ENCODE measurements around the gene IGFN1.
A peak's percentile ranks its signal among the peaks of the same experiment; 100 is the strongest.
"Not testable (repeated sequence)": the region's sequence is repeated elsewhere in the genome, so short reads cannot be mapped to it uniquely, and the experiment has no call there.

The IGFN1 gene

DNA sequence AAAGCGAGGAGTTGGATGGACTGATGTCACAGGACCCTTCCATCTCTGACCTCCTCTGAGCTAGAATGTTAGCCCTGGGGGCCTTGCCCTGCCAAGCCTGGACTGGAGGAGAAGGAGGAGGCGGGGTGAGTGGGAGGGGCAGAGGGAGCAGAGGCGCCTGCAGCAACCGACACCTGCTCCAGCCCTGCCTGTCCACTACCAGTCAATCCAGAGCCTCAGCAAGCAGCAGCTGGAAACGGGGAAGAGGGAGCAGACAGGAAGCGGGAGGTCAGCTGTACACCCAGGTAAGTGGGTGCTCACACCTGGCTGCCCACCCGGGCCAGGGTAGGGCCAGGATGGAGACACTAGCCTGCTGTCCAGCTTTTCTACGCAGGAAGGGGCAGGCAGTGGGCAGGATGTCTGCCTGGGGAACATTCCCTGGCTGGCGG lies at the start of gene IGFN1:
IGFN1 (plus strand) TSS at position 201 of the 428 bp plus-strand sequence. CDS start 2,470 bp downstream, outside the sequence.
- DNase-seq = no peak

GRCh38 chr1:201140941-201141260 lies 49.7 kb upstream of the IGFN1 start:
- DNase-seq = no peak

- no peak for DNase-seq
Observed at GRCh38 chr1:201141418-201141817, 49.2 kb upstream of the IGFN1 start.

GRCh38 chr1:201142011-201142848 lies 48.4 kb upstream of the IGFN1 start:
- no peak for DNase-seq

- no peak for DNase-seq
Observed at GRCh38 chr1:201142849-201143725, 47.5 kb upstream of the IGFN1 start.

GRCh38 chr1:201143726-201144635 lies 46.6 kb upstream of the IGFN1 start:
- DNase-seq = no peak

DNA sequence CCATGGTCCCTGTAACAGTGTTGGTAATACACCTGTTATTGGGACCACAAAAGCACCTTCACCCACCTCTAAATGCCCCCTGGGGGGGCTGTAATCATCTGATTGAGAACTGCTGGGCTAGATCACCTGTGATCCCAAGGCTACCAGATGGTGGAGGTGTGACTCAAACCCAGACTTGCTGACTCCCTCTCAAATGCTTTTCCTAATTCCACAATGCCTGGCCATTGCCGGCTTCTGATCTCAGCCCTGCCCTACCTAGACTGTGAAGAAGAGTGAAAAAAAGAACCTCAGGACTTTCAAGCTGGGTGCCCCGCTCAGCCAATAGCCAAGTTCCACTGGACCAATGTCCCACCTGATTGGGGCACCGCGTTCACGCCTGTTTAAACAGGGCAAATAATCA lies 45.9 kb upstream of the IGFN1 start:
- no peak for DNase-seq

- DNase-seq = no peak
Observed at GRCh38 chr1:201145132-201145531, 45.5 kb upstream of the IGFN1 start.

DNA sequence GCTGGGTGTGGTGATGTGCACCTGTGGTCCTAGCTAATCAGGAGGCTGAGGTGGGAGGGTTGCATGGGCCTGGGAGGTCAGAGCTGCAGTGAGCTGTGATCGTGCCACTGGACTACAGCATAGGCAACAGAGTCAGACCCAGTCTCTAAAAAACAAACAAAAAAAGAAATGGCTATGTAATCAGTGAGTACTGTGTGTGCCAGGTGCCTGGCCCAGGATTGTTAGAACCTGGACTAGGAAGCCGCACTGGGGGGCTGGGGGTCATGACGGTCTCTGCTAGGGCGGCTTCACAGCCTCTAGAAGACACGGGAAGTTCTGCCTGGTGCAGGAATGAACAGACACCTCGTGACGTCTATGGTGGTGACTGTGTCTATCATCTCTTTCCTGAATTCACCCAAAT lies 44.8 kb upstream of the IGFN1 start:
- DNase-seq = no peak

GRCh38 chr1:201146626-201147390 lies 43.8 kb upstream of the IGFN1 start:
- no peak for DNase-seq

DNA sequence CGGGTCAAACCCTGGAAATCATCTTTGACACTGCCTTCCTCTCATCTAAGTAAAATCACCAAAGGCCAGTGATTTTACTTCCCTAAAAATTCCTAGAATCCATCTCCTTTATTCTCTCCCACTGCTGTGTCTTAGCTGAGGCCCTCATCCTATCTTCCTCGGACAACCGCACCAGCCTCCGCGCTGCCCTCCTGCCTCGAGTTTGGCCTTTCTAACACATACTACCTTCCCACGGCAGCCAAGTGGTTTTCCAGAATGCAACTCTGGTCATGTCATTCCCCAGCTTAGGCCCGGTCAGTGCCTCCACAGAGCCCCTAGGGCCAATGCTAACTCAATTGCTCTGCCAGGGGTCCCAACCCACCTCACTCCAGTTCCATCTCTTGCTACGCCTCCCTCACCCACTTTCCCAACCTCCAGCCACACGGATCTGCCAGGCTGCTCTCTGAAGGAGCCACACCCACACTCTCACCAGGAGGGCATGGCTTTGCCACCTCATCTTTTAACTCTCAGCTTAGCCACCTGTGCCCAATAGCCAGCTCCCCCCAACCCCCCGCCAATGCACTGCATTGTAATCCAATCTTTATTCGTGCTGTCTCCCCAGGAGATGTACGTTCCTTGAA lies 43.1 kb upstream of the IGFN1 start:
- no peak for DNase-seq

- DNase-seq = no peak
Observed at GRCh38 chr1:201149400-201149799, 41.2 kb upstream of the IGFN1 start.

GRCh38 chr1:201153474-201154388 lies 36.9 kb upstream of the IGFN1 start:
- peak; percentile 52 for DNase-seq

DNA sequence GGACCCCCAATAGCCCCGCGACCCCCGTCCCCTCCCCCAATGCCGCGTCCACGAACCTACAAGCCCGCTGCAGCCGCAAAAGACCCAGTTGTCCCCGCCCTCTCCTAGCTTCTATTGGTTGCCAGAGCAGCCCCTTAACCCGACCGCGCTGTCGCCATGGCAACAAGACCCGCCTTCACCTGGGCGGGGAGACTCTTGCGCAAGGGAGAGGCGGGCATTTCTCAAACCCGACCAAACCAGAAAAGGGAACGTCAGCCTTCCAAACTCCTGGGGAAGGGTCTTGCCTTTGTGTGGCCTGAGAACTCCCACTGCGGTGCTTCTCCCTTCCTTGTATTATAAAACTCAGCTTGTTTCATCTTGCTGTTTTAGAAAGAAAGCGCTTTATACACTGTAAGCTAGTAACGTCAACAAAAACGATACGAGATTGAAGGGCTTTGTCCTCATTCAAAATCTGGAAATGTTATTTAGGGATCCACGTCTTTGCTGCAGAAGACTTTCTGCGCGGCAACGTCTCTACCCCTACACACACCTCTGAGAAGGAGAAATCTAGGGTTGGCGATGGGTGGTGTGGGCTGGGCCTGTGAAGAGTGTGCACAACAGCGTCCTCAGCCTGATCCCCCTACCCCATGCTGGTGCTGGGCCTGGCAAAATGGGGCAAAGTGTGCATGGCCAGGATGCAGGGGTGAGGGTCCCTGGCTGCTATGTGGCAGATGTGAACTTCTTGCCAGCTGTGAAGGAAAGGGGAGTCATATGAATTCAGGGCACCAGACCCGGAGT lies 36.0 kb upstream of the IGFN1 start, which contains the start of gene TMEM9:
TMEM9 (minus strand) TSS at position 86 of the 777 bp plus-strand sequence. CDS start 551 bp downstream, outside the sequence.
- peak; percentile 91 for DNase-seq

GRCh38 chr1:201155354-201155753 lies 35.3 kb upstream of the IGFN1 start:
- DNase-seq = no peak

- DNase-seq = no peak
Observed at GRCh38 chr1:201156346-201156745, 34.3 kb upstream of the IGFN1 start.

- DNase-seq = no peak
Observed at GRCh38 chr1:201156819-201157218, 33.8 kb upstream of the IGFN1 start.

DNA sequence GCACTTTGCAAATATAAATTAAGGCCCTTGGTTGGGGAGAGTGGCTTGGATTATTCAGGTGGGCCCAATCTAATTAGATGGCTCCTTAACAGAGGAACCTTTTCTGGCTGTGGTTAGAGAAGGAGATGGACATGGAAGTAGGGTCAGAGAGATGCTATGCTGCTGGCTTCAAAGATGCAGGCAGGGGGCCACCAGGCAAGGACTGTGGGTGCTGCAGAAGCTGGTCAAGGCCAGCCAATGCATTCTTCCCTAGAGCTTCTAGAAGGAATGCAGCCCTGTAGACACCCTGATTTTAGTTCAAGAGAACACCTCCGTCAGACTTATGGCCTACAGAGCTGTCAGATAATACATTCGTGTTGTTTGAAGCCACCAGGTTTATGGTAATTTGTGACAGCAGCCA lies 32.7 kb upstream of the IGFN1 start:
- no peak for DNase-seq

DNA sequence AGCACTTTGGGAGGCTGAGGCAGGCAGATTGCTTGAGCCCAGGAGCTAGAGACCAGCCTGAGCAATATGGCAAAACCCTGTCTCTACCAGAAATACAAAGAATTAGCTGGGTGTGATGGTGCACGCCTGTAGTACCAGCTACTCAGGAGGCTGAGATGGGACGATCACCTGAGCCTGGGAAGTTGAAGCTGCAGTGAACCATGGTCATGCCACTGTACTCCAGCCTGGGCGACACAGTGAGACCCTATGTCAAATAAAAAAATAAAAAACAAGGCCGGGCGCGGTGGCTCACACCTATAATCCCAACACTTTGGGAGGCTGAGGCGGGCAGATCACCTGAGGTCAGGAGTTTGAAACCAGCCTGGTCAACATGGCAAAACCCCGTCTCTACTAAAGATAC lies 27.6 kb upstream of the IGFN1 start:
- DNase-seq = not testable (repeated sequence)

GRCh38 chr1:201163707-201164106 lies 26.9 kb upstream of the IGFN1 start:
- no peak for DNase-seq

Measured in MV-4-11 (cell line).